Activated CD4-positive, CD25-positive, alpha-beta regulatory T cell treated with anti-CD3 and anti-CD28 coated beads, Interleukin-2, amount 50 U/mL, for 16 hours (primary cell): ENCODE results near the gene PCSK2.
"Not testable (repeated sequence)": the region's sequence is repeated elsewhere in the genome, so short reads cannot be mapped to it uniquely, and the experiment has no call there.

ENCODE experiments used
- DNase-seq: peaks from one replicate; pipeline ENCODE4 v3.0.0-alpha.2; 2020; ENCODE audit warnings: low read depth, low spot score

The PCSK2 gene

GRCh38 chr20:17226410-17227218 lies at the start of gene PCSK2:
TSS of gene PCSK2 (plus strand) at chr20:17227040. CDS start at chr20:17227306, 266 bp downstream.
- DNase-seq: no peak

- no peak for DNase-seq
Measured at GRCh38 chr20:17177341-17177740, 49.5 kb upstream of the PCSK2 start.

GRCh38 chr20:17179840-17180239 lies 47.0 kb upstream of the PCSK2 start:
- DNase-seq: no peak

GRCh38 chr20:17189976-17190695 lies 36.7 kb upstream of the PCSK2 start:
- DNase-seq: no peak

GRCh38 chr20:17197041-17197440 lies 29.8 kb upstream of the PCSK2 start:
- DNase-seq: no peak

- no peak for DNase-seq
Measured at GRCh38 chr20:17202030-17202429, 24.8 kb upstream of the PCSK2 start.

GRCh38 chr20:17202673-17203072 lies 24.2 kb upstream of the PCSK2 start:
- no peak for DNase-seq

GRCh38 chr20:17205084-17205813 lies 21.6 kb upstream of the PCSK2 start:
- no peak for DNase-seq

- no peak for DNase-seq
Measured at GRCh38 chr20:17210387-17210786, 16.5 kb upstream of the PCSK2 start.

GRCh38 chr20:17210983-17211382 lies 15.9 kb upstream of the PCSK2 start:
- no peak for DNase-seq

GRCh38 chr20:17215167-17215566 lies 11.7 kb upstream of the PCSK2 start:
- no peak for DNase-seq

- not testable (repeated sequence) for DNase-seq
Measured at GRCh38 chr20:17219856-17220255, 7.0 kb upstream of the PCSK2 start.

GRCh38 chr20:17223553-17223952 lies 3.3 kb upstream of the PCSK2 start:
- no peak for DNase-seq

GRCh38 chr20:17225851-17226409 lies 910 bp upstream of the PCSK2 start:
- no peak for DNase-seq

GRCh38 chr20:17227219-17227575 lies 357 bp downstream of the PCSK2 start:
- DNase-seq: no peak

- DNase-seq: no peak
Measured at GRCh38 chr20:17227669-17228623, 1.1 kb downstream of the PCSK2 start.

GRCh38 chr20:17228624-17229061 lies 1.8 kb downstream of the PCSK2 start:
- no peak for DNase-seq

GRCh38 chr20:17229256-17229655 lies 2.4 kb downstream of the PCSK2 start:
- no peak for DNase-seq

GRCh38 chr20:17233626-17234025 lies 6.8 kb downstream of the PCSK2 start:
- no peak for DNase-seq

- DNase-seq: no peak
Measured at GRCh38 chr20:17236766-17237165, 9.9 kb downstream of the PCSK2 start.

- DNase-seq: no peak
Measured at GRCh38 chr20:17248224-17248623, 21.4 kb downstream of the PCSK2 start.
